ENCODE measurements around the gene ZBP1. TPM values are rescaled to one million over a fixed set of nuclear protein-coding genes. Genes with fewer than 3 reads are reported as not detected.

The ZBP1 gene
- total RNA-seq, 1 experiment from 2014 or later, result not detected

DNA sequence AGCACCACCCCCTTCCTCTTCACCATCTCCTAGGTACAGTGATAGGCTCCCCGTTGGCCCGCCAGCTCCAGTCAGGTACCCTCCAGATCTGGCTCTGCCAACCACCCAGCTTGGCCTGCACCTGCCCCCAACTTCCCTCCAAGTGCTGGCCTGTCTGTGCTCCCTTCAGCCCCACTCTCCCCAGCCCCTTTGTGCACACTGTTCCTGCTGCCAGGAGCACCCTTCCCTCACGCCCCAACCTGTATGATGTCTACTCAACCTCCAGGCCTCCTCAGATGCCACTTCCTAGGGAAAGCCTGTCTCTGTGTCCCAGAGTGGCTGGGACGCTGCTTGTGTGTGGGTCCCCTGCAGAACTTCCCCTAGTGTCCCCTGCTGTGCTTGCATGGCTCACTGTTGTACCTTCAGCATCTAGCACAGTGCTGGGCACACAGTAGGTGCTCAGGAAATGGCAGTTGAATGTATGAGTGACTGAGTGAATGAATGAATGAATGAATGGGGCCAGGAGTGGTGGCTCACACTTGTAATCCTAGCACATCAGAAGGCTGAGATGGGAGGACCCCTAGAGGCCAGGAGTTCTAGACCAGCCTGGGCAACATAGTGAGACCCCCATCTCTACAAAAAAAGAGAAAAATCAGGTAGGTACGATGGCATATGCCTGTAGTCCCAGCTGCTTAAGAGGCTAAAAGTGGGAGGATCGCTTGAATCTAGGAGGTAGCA is 3.0 kb downstream of the ZBP1 start (continued):
- TF ChIP-seq ELF1 (IDR thresholded peaks at IDR 0.05; ENCODE audit: borderline replicate concordance, low read depth), result no peak
- TF ChIP-seq EZH2 (IDR thresholded peaks at IDR 0.05), result no peak
- no peak for TF ChIP-seq ZNF274 (IDR thresholded peaks at IDR 0.05; ENCODE audit: low read depth, low read length)
- TF ChIP-seq EZH2phosphoT487 (IDR thresholded peaks at IDR 0.05; ENCODE audit: borderline replicate concordance), result no peak
- no peak for TF ChIP-seq SIN3A (IDR thresholded peaks at IDR 0.05; ENCODE audit: low read depth)

DNA sequence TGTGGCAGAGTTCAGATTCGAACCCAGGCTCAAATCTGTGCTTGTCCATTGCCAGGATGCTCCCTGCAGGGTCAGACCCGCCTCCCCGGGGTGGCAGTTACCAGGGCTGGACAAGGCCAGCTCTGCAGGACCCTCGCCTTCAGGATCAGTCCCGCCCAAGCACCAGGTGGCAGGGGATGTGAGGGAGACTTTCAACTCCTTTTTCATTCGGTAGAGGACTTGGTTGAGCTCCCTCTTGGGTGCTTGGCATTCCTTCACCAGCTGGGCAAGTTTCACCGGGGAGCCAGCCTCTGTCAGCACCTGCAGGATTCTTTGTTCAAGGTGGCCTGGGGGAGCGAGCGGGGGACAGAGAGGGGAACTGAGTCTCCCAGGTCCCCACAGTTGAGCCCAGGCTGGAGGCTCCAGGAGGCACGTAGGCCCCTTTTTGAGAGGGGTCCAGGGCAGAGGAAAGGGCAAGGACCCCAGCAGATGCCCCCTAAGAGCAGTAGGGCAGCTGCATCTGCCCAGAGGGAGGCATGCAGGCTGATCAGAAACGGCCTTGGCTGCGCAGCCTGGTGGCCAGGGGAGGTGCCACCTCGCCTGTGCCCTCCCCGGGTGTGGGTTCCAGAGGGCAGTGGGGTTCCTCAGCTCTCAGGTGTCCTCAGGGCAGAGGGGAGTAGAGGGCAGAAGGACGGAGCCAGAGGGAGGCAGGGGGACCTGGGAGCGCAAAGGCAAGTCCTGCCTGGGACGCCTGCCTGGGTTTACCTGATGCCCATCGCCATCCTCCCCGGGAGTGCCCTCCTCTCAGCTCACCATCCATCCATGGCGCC is 3.9 kb downstream of the ZBP1 start:
- Histone ChIP-seq H3K9me2 (ENCODE audit: insufficient read depth) (no peaks in the 10 kb centered on the region), H3K79me2 (ENCODE audit: insufficient read depth, low read length) (no peaks in the 10 kb centered on the region), H2AFZ (ENCODE audit: low read depth, low read length, poor library complexity, severe bottlenecking) (no peak overlapping the region), H3K9ac (ENCODE audit: low read length) (no peak overlapping the region), H3K9me3 (ENCODE audit: control insufficient read depth in 1 of 2, insufficient read depth in 1 of 2, low read depth in 1 of 2, low read length in 2 of 2) (no peaks in the 10 kb centered on the region), H3K36me3 (ENCODE audit: control insufficient read depth in 1 of 2, insufficient read depth in 2 of 2, low read length in 2 of 2) (no peaks in the 10 kb centered on the region), H3K27me3 (ENCODE audit: insufficient read depth, low read length) (peaks cover 22% of the 10 kb centered on the region; the same call in 1 of the 2 replicates), H4K20me1 (ENCODE audit: insufficient read depth) (no peaks in the 10 kb centered on the region), H3K27ac (ENCODE audit: low read depth, low read length) (no peak overlapping the region), H3K4me1 (ENCODE audit: control insufficient read depth in 1 of 2, insufficient read depth in 2 of 2, low read length in 2 of 2) (peaks cover 6 to 15% of the 10 kb centered on the region in 2 experiments), H3K4me3 (replicated peaks in 1 of 2; ENCODE audit: low read depth in 1 of 2, low read length in 2 of 2) (no peak overlapping the region), H3K4me2 (ENCODE audit: low read length) (no peak overlapping the region)
- ChIA-PET RAD21 (ENCODE audit: low non-redundant PET in 1 of 2, low total read pairs in 2 of 2, uncharacterized antibody in 2 of 2, unreplicated experiment in 2 of 2) (no interaction called here), POLR2A (no interaction called here), CTCF (no interaction called here)
- no TSS peak for BruUV-seq (replicated peaks)
- no peak for ATAC-seq
- no peak for DNase-seq (ENCODE audit: low read depth, low spot score)
- no peak for TF ChIP-seq YY1 (IDR thresholded peaks at IDR 0.05; ENCODE audit: extremely low read depth, insufficient replicate concordance, low read depth, low read length)
- no peak for TF ChIP-seq FOSL1 (IDR thresholded peaks at IDR 0.05; ENCODE audit: low read depth)
- TF ChIP-seq SRF (IDR thresholded peaks at IDR 0.05; ENCODE audit: low read depth), result no peak
- TF ChIP-seq TCF7L2 (IDR thresholded peaks at IDR 0.05; ENCODE audit: borderline replicate concordance, extremely low read depth, insufficient read depth, insufficient read length), result no peak
- TF ChIP-seq POLR2AphosphoS5 (IDR thresholded peaks at IDR 0.05; ENCODE audit: low read depth, low read length), result no peak
- no peak for TF ChIP-seq ELF1 (IDR thresholded peaks at IDR 0.05; ENCODE audit: borderline replicate concordance, low read depth)
- no peak for TF ChIP-seq REST (IDR thresholded peaks at IDR 0.05; ENCODE audit: low read depth)
- no peak for TF ChIP-seq MAX (IDR thresholded peaks at IDR 0.05)
- TF ChIP-seq JUND (IDR thresholded peaks at IDR 0.05), result no peak
- TF ChIP-seq ATF3 (IDR thresholded peaks at IDR 0.05), result no peak
- no peak for TF ChIP-seq POLR2A (IDR thresholded peaks at IDR 0.05; ENCODE audit: borderline replicate concordance, extremely low read depth, insufficient read depth, insufficient read length)
- intact Hi-C loops (cut with micrococcal nuclease), result no loop called here

Data from HCT116 (cell line).